EH (cell line): Measurements from ENCODE around the gene KBTBD13.

Source experiments
- DNase-seq: peaks from one replicate; pipeline ENCODE4 v3.0.0-alpha.2; 2015; ENCODE audit warnings: low read depth

The KBTBD13 gene

DNA sequence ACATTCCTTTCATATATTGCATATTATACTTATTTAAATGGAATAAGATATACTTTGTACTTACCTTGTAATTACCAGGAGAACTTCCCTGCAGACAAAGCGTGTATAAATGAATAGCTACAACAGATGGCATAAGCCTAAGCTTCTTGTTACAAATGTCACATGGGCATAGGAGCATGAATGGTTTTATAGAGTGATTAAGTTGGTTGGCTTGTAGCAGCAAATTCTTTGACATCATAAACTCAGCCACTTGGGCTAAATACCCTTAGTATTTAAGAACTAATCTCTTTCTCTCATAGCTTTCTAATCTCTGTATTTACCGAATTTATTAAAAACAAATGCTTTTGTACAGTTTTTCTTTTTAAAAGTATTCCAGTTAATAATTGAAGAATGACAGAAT is 38.5 kb downstream of the KBTBD13 start, which contains the start of gene UBAP1L:
UBAP1L (minus strand) TSS at position 115 of the 400 bp plus-strand sequence. CDS start 8,985 bp downstream, outside the sequence.
- DNase-seq: peak; percentile 12

DNA sequence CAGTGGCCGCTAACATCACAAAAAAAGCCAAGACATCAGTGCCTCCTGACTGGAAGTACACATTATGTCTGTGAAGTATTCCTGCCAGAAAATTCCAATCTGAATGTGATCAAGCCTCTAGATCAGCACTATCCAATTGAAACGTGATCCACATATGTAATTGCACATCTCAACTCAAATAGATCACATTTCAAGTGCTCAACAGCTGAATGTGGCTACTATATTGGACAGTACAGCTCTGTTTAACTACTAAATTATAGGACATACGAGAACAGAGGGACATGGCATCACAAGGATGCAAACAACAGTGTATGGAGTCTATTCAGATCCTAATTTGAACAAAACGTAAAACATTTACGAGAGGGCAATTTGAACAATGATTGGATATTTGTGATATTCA is 39.0 kb downstream of the KBTBD13 start:
- no peak for DNase-seq
